Suprapubic skin (tissue), 4 donors: Measurements from ENCODE around the gene COPS7A.
A peak's percentile ranks its signal among the peaks of the same experiment; 100 is the strongest.

Experiments used
- EP300 ChIP-seq: sonication (generic); formaldehyde crosslinking; IDR thresholded peaks from one replicate; pipeline ENCODE4 v1.6.1; 2017; ENCODE audit warnings: antibody characterized with exemption
- POLR2A ChIP-seq, 2 donors: fragments of 450-650 bp; IDR thresholded peaks; one replicate each; pipeline ENCODE4 v1.6.1; 2017; ENCODE audit warnings: antibody characterized with exemption in 2 of 2, mild to moderate bottlenecking in 2 of 2, moderate library complexity in 2 of 2
- POLR2AphosphoS5 ChIP-seq, 3 donors: sonication (generic); formaldehyde crosslinking; IDR thresholded peaks; one replicate each; pipeline ENCODE4 v1.6.1; 2017; ENCODE audit warnings: antibody characterized with exemption in 3 of 3
- TF ChIP-seq, protein P1 (sequence below), 2 donors: fragments of 200-600 bp in 1 of 2; fragments of 450-650 bp in 1 of 2; sonication (generic) in 1 of 2; IDR thresholded peaks; one replicate each; pipeline ENCODE4 v1.5.1; 2016 to 2019; ENCODE audit warnings: antibody characterized with exemption in 2 of 2, mild to moderate bottlenecking in 1 of 2, moderate library complexity in 1 of 2

DNA sequence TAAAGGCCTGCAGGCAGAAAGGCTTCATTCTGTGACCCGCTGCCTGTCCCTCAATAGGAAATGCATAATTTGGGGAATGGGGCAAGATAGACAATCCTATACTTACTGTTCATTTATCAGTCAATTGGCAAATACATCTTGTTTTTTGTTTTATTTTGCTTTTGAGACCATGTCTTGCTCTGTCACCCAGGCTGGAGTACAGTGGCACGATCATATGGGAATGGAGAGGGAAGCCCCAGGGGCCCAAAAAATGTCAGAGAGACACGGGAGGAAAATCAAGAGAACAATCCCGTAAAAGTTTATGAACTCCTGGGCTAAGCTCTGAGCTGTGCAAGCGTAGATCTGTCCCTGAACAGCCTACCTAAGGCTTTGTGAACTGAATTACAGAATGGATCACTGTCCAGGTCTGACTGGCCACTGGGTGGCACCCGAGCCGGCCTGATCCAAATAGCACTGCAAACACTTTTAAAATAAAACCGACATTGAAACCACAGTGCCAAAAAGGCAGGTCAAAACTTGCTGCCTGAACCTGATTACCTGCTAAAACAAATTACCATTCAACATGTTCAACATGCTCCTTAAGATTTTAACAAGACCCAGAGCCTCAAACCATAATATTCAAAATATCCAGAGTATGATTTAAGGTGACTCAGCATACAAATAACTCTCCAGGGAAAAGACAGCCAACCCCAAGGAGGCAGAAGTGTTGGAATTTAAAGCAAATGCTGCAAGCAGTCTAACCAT, 11.8 kb downstream of the COPS7A start:
- TF ChIP-seq, protein P1, sequence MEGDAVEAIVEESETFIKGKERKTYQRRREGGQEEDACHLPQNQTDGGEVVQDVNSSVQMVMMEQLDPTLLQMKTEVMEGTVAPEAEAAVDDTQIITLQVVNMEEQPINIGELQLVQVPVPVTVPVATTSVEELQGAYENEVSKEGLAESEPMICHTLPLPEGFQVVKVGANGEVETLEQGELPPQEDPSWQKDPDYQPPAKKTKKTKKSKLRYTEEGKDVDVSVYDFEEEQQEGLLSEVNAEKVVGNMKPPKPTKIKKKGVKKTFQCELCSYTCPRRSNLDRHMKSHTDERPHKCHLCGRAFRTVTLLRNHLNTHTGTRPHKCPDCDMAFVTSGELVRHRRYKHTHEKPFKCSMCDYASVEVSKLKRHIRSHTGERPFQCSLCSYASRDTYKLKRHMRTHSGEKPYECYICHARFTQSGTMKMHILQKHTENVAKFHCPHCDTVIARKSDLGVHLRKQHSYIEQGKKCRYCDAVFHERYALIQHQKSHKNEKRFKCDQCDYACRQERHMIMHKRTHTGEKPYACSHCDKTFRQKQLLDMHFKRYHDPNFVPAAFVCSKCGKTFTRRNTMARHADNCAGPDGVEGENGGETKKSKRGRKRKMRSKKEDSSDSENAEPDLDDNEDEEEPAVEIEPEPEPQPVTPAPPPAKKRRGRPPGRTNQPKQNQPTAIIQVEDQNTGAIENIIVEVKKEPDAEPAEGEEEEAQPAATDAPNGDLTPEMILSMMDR (IDR thresholded peaks at IDR 0.05), result peak; percentile 67 to 71
- peak in 1 of 3 donors; percentile 21 for TF ChIP-seq POLR2AphosphoS5 (IDR thresholded peaks at IDR 0.05)
- no peak for TF ChIP-seq POLR2A (IDR thresholded peaks at IDR 0.05)
- TF ChIP-seq EP300, result no peak
